ENCODE measurements around the gene MSLN.

The MSLN gene

GRCh38 chr16:723695-724094 is 36.8 kb upstream of the MSLN start:
- DNase-seq (ENCODE audit: low read depth): no peak

GRCh38 chr16:724188-725040 is 36.1 kb upstream of the MSLN start:
- DNase-seq (ENCODE audit: low read depth): no peak

- no peak for DNase-seq (ENCODE audit: low read depth)
Measured at GRCh38 chr16:725041-725376, 35.5 kb upstream of the MSLN start.

- DNase-seq (ENCODE audit: low read depth): no peak
Measured at GRCh38 chr16:725463-726187, 34.9 kb upstream of the MSLN start.

GRCh38 chr16:726188-726437 is 34.4 kb upstream of the MSLN start:
- DNase-seq (ENCODE audit: low read depth): no peak

GRCh38 chr16:726438-727290 is 33.9 kb upstream of the MSLN start, which contains the start of the genes CCDC78 and HAGHL:
Gene CCDC78, minus strand, starts transcription at chr16:726443. Its CDS starts 76 bp downstream, at chr16:726367.
Gene HAGHL, plus strand, starts transcription at chr16:727106. Its CDS starts 404 bp downstream, at chr16:727510.
- DNase-seq (ENCODE audit: low read depth): no peak

GRCh38 chr16:727291-727977 is 33.1 kb upstream of the MSLN start:
- DNase-seq (ENCODE audit: low read depth): no peak

GRCh38 chr16:728131-728889 is 32.2 kb upstream of the MSLN start:
- DNase-seq (ENCODE audit: low read depth): no peak

- DNase-seq (ENCODE audit: low read depth): no peak
Measured at GRCh38 chr16:728890-729744, 31.4 kb upstream of the MSLN start.

GRCh38 chr16:729768-730665 is 30.5 kb upstream of the MSLN start:
- DNase-seq (ENCODE audit: low read depth): no peak

GRCh38 chr16:730666-731509 is 29.6 kb upstream of the MSLN start:
- no peak for DNase-seq (ENCODE audit: low read depth)

GRCh38 chr16:732332-732731 is 28.2 kb upstream of the MSLN start:
- no peak for DNase-seq (ENCODE audit: low read depth)

- no peak for DNase-seq (ENCODE audit: low read depth)
Measured at GRCh38 chr16:732936-733335, 27.6 kb upstream of the MSLN start.

GRCh38 chr16:733382-734207 is 26.9 kb upstream of the MSLN start:
- DNase-seq (ENCODE audit: low read depth): no peak

GRCh38 chr16:734208-734980 is 26.1 kb upstream of the MSLN start:
- DNase-seq (ENCODE audit: low read depth): no peak

GRCh38 chr16:734981-735881 is 25.3 kb upstream of the MSLN start:
- no peak for DNase-seq (ENCODE audit: low read depth)
